GM12878 (cell line): ENCODE data around the gene AHNAK2. TPM values are rescaled to one million over a fixed set of nuclear protein-coding genes. Genes with fewer than 3 reads are reported as not detected.

Source experiments
- ATAC-seq: fragments of 200-7000 bp; cut with Tn5 transposase; 3 replicates; pipeline ENCODE4 v1.9.1; 2020; ENCODE audit warnings: mild to moderate bottlenecking, moderate library complexity
- BruUV-seq: library from RNA; stranded (reverse); fragments of 400-500 nt; replicated peaks from 2 replicates; lab custom pipeline; 2021; lab: Mats Ljungman, UMichigan
- CTCF ChIA-PET: fragments of 300-600 bp; sonication (Branson Sonifier 250); formaldehyde crosslinking; extraction: SDS; loops from one replicate; lab custom pipeline; 2021; ENCODE audit warnings: inconsistent platforms; lab: Yijun Ruan, JAX
- POLR2A ChIA-PET: fragments of 350-600 bp; formaldehyde crosslinking; extraction: SDS; loops from one replicate; lab custom pipeline; 2021; ENCODE audit warnings: inconsistent platforms; lab: Charles Lee
- RAD21 ChIA-PET: fragments of 300-600 bp; sonication (Branson Sonifier 250); formaldehyde crosslinking; loops from one replicate; lab custom pipeline; 2023; ENCODE audit warnings: antibody characterized with exemption; ENCODE audit not compliant: unreplicated experiment; lab: Charles Lee
- SMC1A ChIA-PET: fragments of 300-600 bp; sonication (Branson Sonifier 250); formaldehyde crosslinking; loops from one replicate; lab custom pipeline; 2023; ENCODE audit not compliant: unreplicated experiment, uncharacterized antibody; lab: Charles Lee
- DNase-seq: peaks from one replicate; pipeline ENCODE4 v3.0.0-alpha.2; 2011; ENCODE audit warnings: low read depth, low spot score
- FAIRE-seq: peaks from 3 replicates; lab custom pipeline; 2011; peaks lifted over from hg19 to GRCh38; lab: Jason Lieb, UNC
- H2AFZ ChIP-seq: 2 replicates; pipeline ENCODE4 v1.6.0; 2011; ENCODE audit warnings: low read depth, low read length, control low read depth; ENCODE audit not compliant: control insufficient read depth
- H3K27ac ChIP-seq: 2 replicates; pipeline ENCODE4 v1.5.1; 2011; ENCODE audit warnings: control low read depth; ENCODE audit not compliant: control insufficient read depth, insufficient read depth
- H3K27me3 ChIP-seq, 2 experiments: replicated peaks in 1 of 2; 2 replicates each; pipeline versions ENCODE4 v1.6.0 to v1.6.1; 2011; ENCODE audit warnings: low read length in 1 of 2; ENCODE audit not compliant: control insufficient read depth in 2 of 2, insufficient read depth in 2 of 2
- H3K36me3 ChIP-seq, 2 experiments: 2 replicates each; pipeline ENCODE4 v1.5.1; 2011; ENCODE audit warnings: low read length in 1 of 2; ENCODE audit not compliant: control insufficient read depth in 2 of 2, insufficient read depth in 2 of 2
- H3K4me1 ChIP-seq: 2 replicates; pipeline ENCODE4 v1.6.1; 2011; ENCODE audit warnings: mild to moderate bottlenecking, low read length, moderate library complexity, mixed read lengths; ENCODE audit not compliant: control insufficient read depth, insufficient read depth
- H3K4me2 ChIP-seq: 2 replicates; pipeline ENCODE4 v1.6.0; 2011; ENCODE audit warnings: control low read depth; ENCODE audit not compliant: control insufficient read depth, insufficient read depth
- H3K4me3 ChIP-seq: fragments of 200-600 bp; sonication (generic); 2 replicates; pipeline ENCODE4 v1.5.1; 2016
- H3K79me2 ChIP-seq: 2 replicates; pipeline ENCODE4 v1.6.0; 2011; ENCODE audit warnings: low read length; ENCODE audit not compliant: control insufficient read depth, insufficient read depth
- H3K9ac ChIP-seq: 2 replicates; pipeline ENCODE4 v1.8.0; 2011; ENCODE audit warnings: low read length, control low read depth, mixed read lengths; ENCODE audit not compliant: control insufficient read depth, insufficient read depth
- H3K9me3 ChIP-seq: replicated peaks from 3 replicates; pipeline ENCODE4 v1.5.1; 2011; ENCODE audit warnings: mild to moderate bottlenecking, low read length; ENCODE audit not compliant: control insufficient read depth, insufficient read depth
- H4K20me1 ChIP-seq: 2 replicates; pipeline ENCODE4 v1.6.0; 2011; ENCODE audit not compliant: control insufficient read depth, insufficient read depth
- ASH2L ChIP-seq: fragments of 300-600, 200-600 bp; sonication (generic); IDR thresholded peaks from 2 replicates; pipeline ENCODE4 v1.6.1; 2017; ENCODE audit warnings: low read depth, mild to moderate bottlenecking, borderline replicate concordance
- BHLHE40 ChIP-seq, 2 experiments: fragments of 450-650 bp in 1 of 2; IDR thresholded peaks; 2 replicates each; pipeline ENCODE4 v1.6.1; 2011 to 2017; ENCODE audit warnings: low read depth in 2 of 2, borderline replicate concordance in 1 of 2, improper control_type of control experiment in 1 of 2, low read length in 1 of 2, mild to moderate bottlenecking in 1 of 2
- GATAD2B ChIP-seq: fragments of 450-650 bp; conservative IDR thresholded peaks from 2 replicates; pipeline ENCODE4 v1.6.1; 2017; ENCODE audit warnings: low read depth, mild to moderate bottlenecking, moderate library complexity
- KAT2A ChIP-seq: conservative IDR thresholded peaks from 2 replicates; pipeline ENCODE4 v1.6.1; 2011; ENCODE audit warnings: low read depth, low read length; ENCODE audit not compliant: control insufficient read depth
- MTA2 ChIP-seq: fragments of 450-650 bp; IDR thresholded peaks from 2 replicates; pipeline ENCODE4 v1.6.1; 2016; ENCODE audit warnings: low read depth, mild to moderate bottlenecking, moderate library complexity
- NKRF ChIP-seq: fragments of 450-650 bp; conservative IDR thresholded peaks from 2 replicates; pipeline ENCODE4 v1.6.1; 2017; ENCODE audit warnings: mild to moderate bottlenecking, moderate library complexity
- SKIL ChIP-seq: fragments of 450-650 bp; IDR thresholded peaks from 2 replicates; pipeline ENCODE4 v1.6.1; 2017; ENCODE audit warnings: mild to moderate bottlenecking, low read depth, inconsistent platforms; ENCODE audit not compliant: poor library complexity, severe bottlenecking
- TBL1XR1 ChIP-seq: IDR thresholded peaks from 2 replicates; pipeline ENCODE4 v1.6.1; 2012; ENCODE audit warnings: low read depth, low read length, improper control_type of control experiment
- TCF7 ChIP-seq: IDR thresholded peaks from 2 replicates; pipeline ENCODE4 v1.6.1; 2014; ENCODE audit warnings: antibody characterized with exemption, borderline replicate concordance
- WRNIP1 ChIP-seq: IDR thresholded peaks from 2 replicates; pipeline ENCODE4 v1.6.1; 2011; ENCODE audit warnings: low read depth, low read length, improper control_type of control experiment, borderline replicate concordance
- WGBS: methylation state at CpG from one replicate; pipeline ENCODE4 v1.1.6; 2016; ENCODE audit warnings: low lambda C conversion rate; ENCODE audit not compliant: insufficient replicate concordance, insufficient coverage; ENCODE audit errors: missing lambda C conversion rate; 5-methylcytosine and 5-hydroxymethylcytosine counted together
- in situ Hi-C: fragments of 300-500 bp; cut with MboI; formaldehyde crosslinking; loops from 9 replicates; pipeline ENCODE4 v1.14.3; 2018; ENCODE audit warnings: mixed read lengths
- intact Hi-C: fragments of 100-400 bp; cut with micrococcal nuclease; formaldehyde crosslinking; loops from one replicate; pipeline ENCODE4 v1.14.2; 2022; ENCODE audit not compliant: unreplicated experiment
- polyA plus RNA-seq, 11 experiments: library from polyadenylated mRNA; depleted of rRNA in 4 of 11; unstranded in 6 of 11; stranded (reverse) in 5 of 11; fragments of >200 nt; fragmentation: Nextera tagmentation in 4 of 11; fragmentation: Illumina TruSeq in 1 of 11; extraction: Ambion mirVana in 4 of 11; extraction: Trizol in 1 of 11; gene quantifications; 1 replicate in 1 of 11; 2 replicates in 10 of 11; pipeline versions ENCODE4 v1.2.1 to v1.2.3, GENCODE V29; 2011 to 2016; ENCODE audit warnings: inconsistent platforms in 2 of 11, missing spikeins in 2 of 11, low read depth in 1 of 11
- total RNA-seq, 4 experiments: library from RNA; depleted of rRNA in 3 of 4; stranded (reverse); fragments of >200 nt in 3 of 4; fragmentation: Illumina TruSeq in 1 of 4; extraction: Trizol in 1 of 4; gene quantifications; 2 replicates each; pipeline versions ENCODE4 v1.2.1 to v1.2.3, GENCODE V29; 2013 to 2021

AHNAK2 gene
- total and polyA plus RNA-seq, 10 of the 15 experiments (the other 5 are each of a cell fraction or from before 2014, with no cell fraction given) = 0.03 to 0.10 TPM; not detected in 8

GRCh38 chr14:104931771-104932675 is 46.2 kb downstream of the AHNAK2 start:
- Histone ChIP-seq H3K79me2 (no peaks in the 10 kb centered on the region), H3K36me3 (no peaks in the 10 kb centered on the region), H3K4me3 (no peak overlapping the region), H2AFZ (no peak overlapping the region), H3K27me3 (peaks cover 9% of the 10 kb centered on the region in 2 experiments), H3K9ac (no peak overlapping the region), H3K4me2 (no peak overlapping the region), H3K27ac (no peak overlapping the region), H3K9me3 (no peaks in the 10 kb centered on the region), H4K20me1 (no peaks in the 10 kb centered on the region; the same call in 1 of the 2 replicates), H3K4me1 (peaks cover 7% of the 10 kb centered on the region)
- FAIRE-seq (no peak), DNase-seq (no peak), ATAC-seq (no peak)
- intact Hi-C loops = loop anchor here (5.0 kb wide), 1 partner anchor 35 kb away; no protein-coding TSS in a partner anchor
- TF ChIP-seq TBL1XR1 (no peak), MTA2 (no peak), GATAD2B (no peak), TCF7 (no peak)
- BruUV-seq = no TSS peak
- ChIA-PET CTCF (no interaction called here), SMC1A (no interaction called here), POLR2A (no interaction called here), RAD21 (no interaction called here)
- in situ Hi-C loops = no loop called here
- WGBS = 90% methylated on average over 52 of the region's 64 CpGs

GRCh38 chr14:104931304-104931770 is 46.8 kb downstream of the AHNAK2 start:
- Histone ChIP-seq H3K4me1 (peaks cover 12% of the 10 kb centered on the region), H3K4me2 (no peak overlapping the region), H4K20me1 (no peaks in the 10 kb centered on the region; the same call in 1 of the 2 replicates), H3K4me3 (no peak overlapping the region), H3K27me3 (peaks cover 9% of the 10 kb centered on the region in 2 experiments), H2AFZ (no peak overlapping the region), H3K9ac (no peak overlapping the region), H3K36me3 (no peaks in the 10 kb centered on the region), H3K79me2 (no peaks in the 10 kb centered on the region), H3K9me3 (no peaks in the 10 kb centered on the region), H3K27ac (no peak overlapping the region)
- ChIA-PET POLR2A (no interaction called here), CTCF (interaction anchor here (1.0 kb wide), 1 partner anchor 76 kb away, joined by 3 read pairs; no protein-coding TSS in a partner anchor), SMC1A (no interaction called here), RAD21 (no interaction called here)
- no TSS peak for BruUV-seq
- DNase-seq (no peak), FAIRE-seq (no peak), ATAC-seq (no peak)
- in situ Hi-C loops = no loop called here
- no peak for TF ChIP-seq BHLHE40 (IDR thresholded peaks at IDR 0.05; ENCODE audit: borderline replicate concordance in 1 of 2, low read depth in 2 of 2, low read length in 1 of 2)
- TF ChIP-seq KAT2A = no peak
- TF ChIP-seq WRNIP1 = no peak
- no peak for TF ChIP-seq ASH2L
- no peak for TF ChIP-seq SKIL
- no peak for TF ChIP-seq NKRF
- WGBS = 85% methylated on average over 9 of the region's 9 CpGs
- intact Hi-C loops = loop anchor here (5.0 kb wide), 1 partner anchor 34 kb away; no protein-coding TSS in a partner anchor
